ENCODE data around the gene RFT1.

- TF ChIP-seq EZH2 (IDR thresholded peaks at IDR 0.05), result no peak
- no peak for TF ChIP-seq CTCF (IDR thresholded peaks at IDR 0.05)
- no peak for TF ChIP-seq EZH2phosphoT487 (IDR thresholded peaks at IDR 0.05)
Observed at GRCh38 chr3:53092216-53092615, 38.0 kb downstream of the RFT1 start.

Measured in neural progenitor cell (in vitro differentiated cells).